Heart left ventricle (tissue), 16 donors: Measurements from ENCODE around the gene FOXP1. TPM values are rescaled to one million over a fixed set of nuclear protein-coding genes. Genes with fewer than 3 reads are reported as not detected.
A peak's percentile ranks its signal among the peaks of the same experiment; 100 is the strongest.

Source experiments
- ATAC-seq, 4 donors: fragments of 200-7000 bp; cut with Tn5 transposase; one replicate each; pipeline ENCODE4 v1.9.1; 2020 to 2022; ENCODE audit warnings: moderate library complexity in 4 of 4, mild to moderate bottlenecking in 3 of 4, moderate number of reproducible peaks in 1 of 4
- DNase-seq, 5 donors: peaks; one replicate each; pipeline ENCODE4 v3.0.0-alpha.2; 2020
- H3K27ac ChIP-seq, 12 donors: fragments of 200-600 bp; sonication (generic) in 4 of 12; one replicate each; pipeline versions ENCODE4 v1.5.0 to v1.8.0; 2016 to 2022; ENCODE audit warnings: mild to moderate bottlenecking in 2 of 12
- H3K27me3 ChIP-seq, 9 donors: fragments of 200-600 bp; sonication (generic) in 2 of 9; one replicate each; pipeline versions ENCODE4 v1.5.1 to v1.8.0; 2016 to 2022; ENCODE audit warnings: mild to moderate bottlenecking in 3 of 9
- H3K36me3 ChIP-seq, 9 donors: fragments of 200-600 bp; sonication (generic) in 2 of 9; one replicate each; pipeline versions ENCODE4 v1.5.0 to v1.8.0; 2018 to 2022; ENCODE audit warnings: mild to moderate bottlenecking in 2 of 9
- H3K4me1 ChIP-seq, 12 donors: fragments of 200-600 bp; sonication (generic) in 4 of 12; one replicate each; pipeline versions ENCODE4 v1.5.0 to v1.8.0; 2016 to 2022; ENCODE audit warnings: mild to moderate bottlenecking in 3 of 12
- H3K4me3 ChIP-seq, 12 donors: fragments of 200-600 bp; sonication (generic) in 4 of 12; one replicate each; pipeline versions ENCODE4 v1.5.0 to v1.8.0; 2017 to 2022; ENCODE audit warnings: mild to moderate bottlenecking in 9 of 12, moderate library complexity in 4 of 12
- H3K9me3 ChIP-seq, 12 donors: fragments of 200-600 bp; sonication (generic) in 4 of 12; one replicate each; pipeline versions ENCODE4 v1.5.0 to v1.8.0; 2016 to 2022; ENCODE audit warnings: mild to moderate bottlenecking in 1 of 12
- CTCF ChIP-seq, 12 donors: fragments of 200-600 bp; sonication (generic) in 4 of 12; IDR thresholded peaks; one replicate each; pipeline versions ENCODE4 v1.5.0 to v1.8.0; 2018 to 2022; ENCODE audit warnings: antibody characterized with exemption in 12 of 12, mild to moderate bottlenecking in 5 of 12
- POLR2A ChIP-seq, 2 donors: fragments of 450-650 bp; IDR thresholded peaks; one replicate each; pipeline ENCODE4 v1.6.1; 2017; ENCODE audit warnings: antibody characterized with exemption in 2 of 2, mild to moderate bottlenecking in 2 of 2, moderate library complexity in 2 of 2
- WGBS, 4 donors: extraction: QIAGEN DNeasy Blood & Tissue Kit in 2 of 4; methylation state at CpG; one replicate each; pipeline versions ENCODE4 v1.1.5 to v1.1.7; 2013 to 2018; 5-methylcytosine and 5-hydroxymethylcytosine counted together
- intact Hi-C, 10 donors: fragments of 100-400 bp; cut with DNase I; formaldehyde crosslinking; loops; one replicate each; pipeline versions ENCODE4 v1.11.1 to v1.14.2; 2022
- polyA plus RNA-seq, 2 donors: library from polyadenylated mRNA; stranded (reverse); fragments of 200-250 nt; gene quantifications; one replicate each; pipeline ENCODE4 v1.2.3, GENCODE V29; 2013
- total RNA-seq, 9 donors: library from RNA; depleted of rRNA in 2 of 9; stranded (reverse); fragments of >200 nt in 2 of 9; fragmentation: NEBNext Ultra II Directional in 3 of 9; extraction: Animal tissue kit (Norgen Biotek cat#: 25700) in 3 of 9; gene quantifications; one replicate each; pipeline versions ENCODE4 v1.1.0 to v1.2.4, GENCODE V29; 2016 to 2023
- donor health status: ischemic (EF 13 %, LVEDD 7.1; RV severe dilation, severe dysfunction).
- donor health status: healthy with polysubstance abuse.
- donor health status: DM: no; HTN: yes; CAD: no.
- donor health status: DM: no; HTN: no; CAD: no.
- donor health status: ischemic (EF 25% LVEDD 6.9; RV normal size, moderate dysfunction).
- donor health status: ischemic (EF 25% LVEDD 5.7; RV mildly dilated, moderate dysfunction).
- donor health status: healthy.
- donor health status: DM: yes; HTN: yes; CAD: no.
- donor health status: ischemic (EF 35%, LVEDD 5.7; RV mildly dilated, moderate dysfunction).
- donor health status: nonischemic (EF 11% LVEDD 7.7; RV severe dilation, severe dysfunction).
- donor health status: DM: yes; HTN: yes; CAD: no.
- donor health status: PGD.
- donor health status: ischemic (EF 29% LVEDD 5.4; RV normal size, mild dysfunction).
- donor health status: nonischemic (EF 23%, LVEDD 6.1; RV moderate dilation, normal function).

The FOXP1 gene
- total and polyA plus RNA-seq, 11 donors, result 14.9 to 67.8 (median 41.1) TPM

- H3K9me3 ChIP-seq, result no peaks in the 10 kb centered on the region
- peak overlapping the region in 7 of 12 donors; percentile 8 to 60 (median 50) for H3K27ac ChIP-seq
- DNase-seq (no peak), ATAC-seq (no peak)
- H3K27me3 ChIP-seq, result no peaks in the 10 kb centered on the region
- H3K36me3 ChIP-seq, result no peaks in the 10 kb centered on the region
- no peak overlapping the region for H3K4me3 ChIP-seq
- TF ChIP-seq POLR2A (IDR thresholded peaks at IDR 0.05) (no peak), CTCF (IDR thresholded peaks at IDR 0.05) (no peak)
- intact Hi-C loops, result loop anchor here in 5 of 10 donors (10.0 kb wide), 2 partner anchors 135 to 155 kb away; partner anchors contain the start of gene FOXP1 (in 4 of the 5)
- 73 to 90% (median 82%) methylated on average over 5 of the region's 5 CpGs for WGBS, 4 donors
- peaks cover 0 to 57% (median 33%) of the 10 kb centered on the region in 12 donors for H3K4me1 ChIP-seq
These were observed 153.9 kb downstream of the FOXP1 start for GRCh38 chr3:71429597-71429988.

- Histone ChIP-seq H3K4me1 (peaks cover 0 to 54% (median 34%) of the 10 kb centered on the region in 12 donors), H3K27me3 (no peaks in the 10 kb centered on the region), H3K27ac (peak overlapping the region in 11 of 12 donors; percentile 8 to 60 (median 47)), H3K4me3 (peak overlapping the region in 8 of 12 donors; percentile 6 to 38 (median 18)), H3K36me3 (no peaks in the 10 kb centered on the region), H3K9me3 (no peaks in the 10 kb centered on the region)
- ATAC-seq (peak; percentile 23 to 68 (median 54)), DNase-seq (peak in 4 of 5 donors; percentile 46 to 66 (median 52))
- TF ChIP-seq POLR2A (IDR thresholded peaks at IDR 0.05) (no peak), CTCF (IDR thresholded peaks at IDR 0.05) (no peak)
- intact Hi-C loops, result loop anchor here in 5 of 10 donors (10.0 kb wide), 2 partner anchors 136 to 156 kb away; partner anchors contain the start of gene FOXP1 (in 4 of the 5)
- WGBS, 4 donors, result 4 to 23% (median 8%) methylated on average over 17 of the region's 17 CpGs
These were observed 154.5 kb downstream of the FOXP1 start for GRCh38 chr3:71428841-71429596.

- Histone ChIP-seq H3K4me3 (no peak overlapping the region), H3K9me3 (no peaks in the 10 kb centered on the region), H3K27ac (no peak overlapping the region), H3K27me3 (no peaks in the 10 kb centered on the region), H3K4me1 (peaks cover 0 to 42% (median 30%) of the 10 kb centered on the region in 12 donors), H3K36me3 (no peaks in the 10 kb centered on the region)
- 79 to 83% (median 80%) methylated on average over 2 of the region's 2 CpGs for WGBS, 4 donors
- intact Hi-C loops, result loop anchor here in 5 of 10 donors (10.0 kb wide), 2 partner anchors 139 to 159 kb away; partner anchors contain the start of gene FOXP1 (in 4 of the 5)
- DNase-seq (no peak), ATAC-seq (no peak)
- TF ChIP-seq POLR2A (IDR thresholded peaks at IDR 0.05), result no peak
- no peak for TF ChIP-seq CTCF (IDR thresholded peaks at IDR 0.05)
These were observed 157.9 kb downstream of the FOXP1 start for GRCh38 chr3:71425491-71426071.
